IPS-18a (cell line): ENCODE data around the gene CYTH2.

Experiments used
- H3K27ac ChIP-seq: one replicate; pipeline ENCODE4 v1.5.1; 2013; ENCODE audit warnings: low read length
- H3K27me3 ChIP-seq: one replicate; pipeline ENCODE4 v1.6.1; 2013; ENCODE audit warnings: mild to moderate bottlenecking, low read length; ENCODE audit not compliant: control insufficient read depth, insufficient read depth
- H3K36me3 ChIP-seq: one replicate; pipeline ENCODE4 v1.6.1; 2013; ENCODE audit warnings: low read depth, low read length; ENCODE audit not compliant: control insufficient read depth
- H3K4me1 ChIP-seq: one replicate; pipeline ENCODE4 v1.6.1; 2013; ENCODE audit warnings: low read depth, low read length; ENCODE audit not compliant: control insufficient read depth
- H3K4me3 ChIP-seq: one replicate; pipeline ENCODE4 v1.5.1; 2013; ENCODE audit warnings: low read length
- H3K9ac ChIP-seq: one replicate; pipeline ENCODE4 v1.6.1; 2013; ENCODE audit warnings: mild to moderate bottlenecking, low read length, moderate library complexity
- H3K9me3 ChIP-seq: one replicate; pipeline ENCODE4 v1.6.1; 2013; ENCODE audit warnings: low read depth, low read length; ENCODE audit not compliant: control insufficient read depth

CYTH2 gene

GRCh38 chr19:48470856-48471255, 1.7 kb downstream of the CYTH2 start:
- H3K4me3 ChIP-seq = no peak overlapping the region

GRCh38 chr19:48471836-48472235, 2.7 kb downstream of the CYTH2 start:
- Histone ChIP-seq H3K4me1 (peaks cover 7% of the 10 kb centered on the region), H3K9me3 (no peaks in the 10 kb centered on the region), H3K36me3 (peaks cover 63% of the 10 kb centered on the region), H3K4me3 (no peak overlapping the region), H3K9ac (no peak overlapping the region), H3K27ac (no peak overlapping the region), H3K27me3 (no peaks in the 10 kb centered on the region)

More at GRCh38 chr19:48470856-48471255, 1.7 kb downstream of the CYTH2 start:
- Histone ChIP-seq H3K4me1 (peaks cover 7% of the 10 kb centered on the region), H3K9ac (no peak overlapping the region), H3K27me3 (no peaks in the 10 kb centered on the region), H3K9me3 (no peaks in the 10 kb centered on the region), H3K36me3 (peaks cover 54% of the 10 kb centered on the region), H3K27ac (no peak overlapping the region)

GRCh38 chr19:48473161-48473966, 4.2 kb downstream of the CYTH2 start:
- Histone ChIP-seq H3K36me3 (peaks cover 76% of the 10 kb centered on the region), H3K9ac (no peak overlapping the region), H3K27ac (no peak overlapping the region), H3K4me1 (peaks cover 2% of the 10 kb centered on the region), H3K27me3 (no peaks in the 10 kb centered on the region), H3K4me3 (no peak overlapping the region), H3K9me3 (no peaks in the 10 kb centered on the region)

GRCh38 chr19:48474084-48474592, 5.0 kb downstream of the CYTH2 start:
- Histone ChIP-seq H3K4me1 (no peaks in the 10 kb centered on the region), H3K27me3 (no peaks in the 10 kb centered on the region), H3K4me3 (no peak overlapping the region), H3K27ac (no peak overlapping the region), H3K9me3 (no peaks in the 10 kb centered on the region), H3K9ac (no peak overlapping the region), H3K36me3 (peaks cover 80% of the 10 kb centered on the region)

- Histone ChIP-seq H3K36me3 (peaks cover 84% of the 10 kb centered on the region), H3K9ac (no peak overlapping the region), H3K4me3 (no peak overlapping the region), H3K4me1 (no peaks in the 10 kb centered on the region), H3K27me3 (no peaks in the 10 kb centered on the region), H3K27ac (no peak overlapping the region), H3K9me3 (no peaks in the 10 kb centered on the region)
Observed at GRCh38 chr19:48475369-48476068, 6.3 kb downstream of the CYTH2 start.

- H3K4me3 ChIP-seq = no peak overlapping the region
- H3K9ac ChIP-seq = no peak overlapping the region
- H3K36me3 ChIP-seq = peaks cover 81% of the 10 kb centered on the region
- no peak overlapping the region for H3K27ac ChIP-seq
- no peaks in the 10 kb centered on the region for H3K4me1 ChIP-seq
- H3K27me3 ChIP-seq = no peaks in the 10 kb centered on the region
- H3K9me3 ChIP-seq = no peaks in the 10 kb centered on the region
Observed at GRCh38 chr19:48476176-48476575, 7.0 kb downstream of the CYTH2 start.

- no peak overlapping the region for H3K27ac ChIP-seq
- H3K4me3 ChIP-seq = no peak overlapping the region
- H3K9me3 ChIP-seq = no peaks in the 10 kb centered on the region
- no peaks in the 10 kb centered on the region for H3K4me1 ChIP-seq
- no peak overlapping the region for H3K9ac ChIP-seq
- peaks cover 72% of the 10 kb centered on the region for H3K36me3 ChIP-seq
- no peaks in the 10 kb centered on the region for H3K27me3 ChIP-seq
Observed at GRCh38 chr19:48477067-48477685, 8.0 kb downstream of the CYTH2 start.

GRCh38 chr19:48477698-48478338, 8.6 kb downstream of the CYTH2 start:
- H3K4me3 ChIP-seq = no peak overlapping the region
- H3K27ac ChIP-seq = no peak overlapping the region
- H3K4me1 ChIP-seq = no peaks in the 10 kb centered on the region
- no peaks in the 10 kb centered on the region for H3K9me3 ChIP-seq
- no peak overlapping the region for H3K9ac ChIP-seq
- H3K27me3 ChIP-seq = no peaks in the 10 kb centered on the region
- H3K36me3 ChIP-seq = peaks cover 66% of the 10 kb centered on the region

- Histone ChIP-seq H3K4me1 (no peaks in the 10 kb centered on the region), H3K9me3 (no peaks in the 10 kb centered on the region), H3K36me3 (peaks cover 58% of the 10 kb centered on the region), H3K9ac (no peak overlapping the region), H3K27ac (no peak overlapping the region), H3K4me3 (no peak overlapping the region), H3K27me3 (no peaks in the 10 kb centered on the region)
Observed at GRCh38 chr19:48478339-48479256, 9.4 kb downstream of the CYTH2 start.

GRCh38 chr19:48479686-48480085, 10.5 kb downstream of the CYTH2 start:
- peaks cover 48% of the 10 kb centered on the region for H3K36me3 ChIP-seq
- no peaks in the 10 kb centered on the region for H3K4me1 ChIP-seq
- no peak overlapping the region for H3K27ac ChIP-seq
- no peaks in the 10 kb centered on the region for H3K27me3 ChIP-seq
- no peaks in the 10 kb centered on the region for H3K9me3 ChIP-seq
- H3K9ac ChIP-seq = no peak overlapping the region
- H3K4me3 ChIP-seq = no peak overlapping the region
